HG02938 (cell line): ENCODE results near the gene DLGAP5.

Experiments
- ATAC-seq: cut with Tn5 transposase; IDR thresholded peaks from one replicate; pipeline ENCODE4 v1.9.1; 2021; ENCODE audit warnings: mild to moderate bottlenecking, moderate library complexity; ENCODE audit not compliant: unreplicated experiment

Gene DLGAP5

GRCh38 chr14:55188686-55189295 lies 2.6 kb downstream of the DLGAP5 start:
- no peak for ATAC-seq

GRCh38 chr14:55180434-55180833 lies 11.0 kb downstream of the DLGAP5 start:
- peak; percentile 64 for ATAC-seq

GRCh38 chr14:55180006-55180405 lies 11.4 kb downstream of the DLGAP5 start:
- ATAC-seq, result no peak

GRCh38 chr14:55170526-55170925 lies 20.9 kb downstream of the DLGAP5 start:
- no peak for ATAC-seq

GRCh38 chr14:55160989-55161388 lies 30.4 kb downstream of the DLGAP5 start:
- no peak for ATAC-seq

- ATAC-seq, result no peak
Measured at GRCh38 chr14:55158412-55158811, 33.0 kb downstream of the DLGAP5 start.

- no peak for ATAC-seq
Measured at GRCh38 chr14:55157080-55157479, 34.3 kb downstream of the DLGAP5 start.

- no peak for ATAC-seq
Measured at GRCh38 chr14:55153951-55154350, 37.4 kb downstream of the DLGAP5 start.

GRCh38 chr14:55152052-55152753 lies 39.2 kb downstream of the DLGAP5 start:
- ATAC-seq, result no peak

GRCh38 chr14:55151601-55152000 lies 39.8 kb downstream of the DLGAP5 start:
- ATAC-seq, result no peak

- ATAC-seq, result no peak
Measured at GRCh38 chr14:55146425-55146824, 45.0 kb downstream of the DLGAP5 start.

GRCh38 chr14:55142466-55142865 lies 48.9 kb downstream of the DLGAP5 start:
- ATAC-seq, result no peak

GRCh38 chr14:55141825-55142224 lies 49.6 kb downstream of the DLGAP5 start:
- no peak for ATAC-seq

GRCh38 chr14:55139696-55140509 lies 51.5 kb downstream of the DLGAP5 start:
- ATAC-seq, result no peak

GRCh38 chr14:55139141-55139540 lies 52.2 kb downstream of the DLGAP5 start:
- ATAC-seq, result no peak

- ATAC-seq, result no peak
Measured at GRCh38 chr14:55138091-55138490, 53.3 kb downstream of the DLGAP5 start.

GRCh38 chr14:55136885-55137786 lies 54.2 kb downstream of the DLGAP5 start:
- no peak for ATAC-seq

- ATAC-seq, result no peak
Measured at GRCh38 chr14:55136241-55136640, 55.1 kb downstream of the DLGAP5 start.

- ATAC-seq, result no peak
Measured at GRCh38 chr14:55133416-55133815, 58.0 kb downstream of the DLGAP5 start.

GRCh38 chr14:55131370-55132137 lies 59.8 kb downstream of the DLGAP5 start:
- no peak for ATAC-seq
